ENCODE measurements around the gene PAK6.

The PAK6 gene

GRCh38 chr15:40293905-40294895 lies 55.3 kb downstream of the PAK6 start:
- no peak for DNase-seq (ENCODE audit: low read depth in 1 of 2, low spot score in 1 of 2)
- Histone ChIP-seq H3K27me3 (ENCODE audit: insufficient read depth, poor library complexity, severe bottlenecking) (no peaks in the 10 kb centered on the region), H3K27ac (replicated peaks) (no peak overlapping the region), H3K4me3 (replicated peaks; ENCODE audit: insufficient read depth, low read length) (no peak overlapping the region)
- no peak for TF ChIP-seq POLR2AphosphoS5 (IDR thresholded peaks at IDR 0.05; ENCODE audit: low read depth)
- TF ChIP-seq SPI1 (IDR thresholded peaks at IDR 0.05; ENCODE audit: borderline replicate concordance, low read depth): no peak
- no peak for TF ChIP-seq REST (IDR thresholded peaks at IDR 0.05; ENCODE audit: insufficient replicate concordance, low read depth)
- no peak for TF ChIP-seq GABPA (IDR thresholded peaks at IDR 0.05; ENCODE audit: low read depth)
- no peak for TF ChIP-seq CTCF (IDR thresholded peaks at IDR 0.05; ENCODE audit: insufficient read depth, low read length)

DNA sequence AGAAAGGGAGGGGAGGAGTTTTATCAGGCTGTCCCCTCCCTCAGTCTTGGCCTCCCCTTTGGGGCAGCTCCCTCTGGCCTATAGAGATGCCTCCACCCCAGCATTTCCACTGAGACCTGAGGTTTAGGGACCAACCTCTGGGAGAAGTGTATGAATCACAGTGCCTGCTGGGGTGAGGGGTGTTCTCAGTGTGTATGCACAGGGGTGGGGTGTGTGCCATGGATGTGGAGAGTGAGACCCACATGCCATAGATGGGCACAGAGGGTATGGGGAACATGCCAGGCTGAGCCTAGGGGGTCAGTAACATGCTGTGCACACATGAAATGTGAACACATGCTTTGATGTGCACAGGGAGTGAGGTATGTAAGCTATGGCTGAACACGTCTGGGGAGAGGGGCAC lies 56.4 kb downstream of the PAK6 start:
- TF ChIP-seq SPI1 (IDR thresholded peaks at IDR 0.05; ENCODE audit: borderline replicate concordance, low read depth): no peak
- no peak for TF ChIP-seq CTCF (IDR thresholded peaks at IDR 0.05; ENCODE audit: insufficient read depth, low read length)
- no peak for TF ChIP-seq POLR2AphosphoS5 (IDR thresholded peaks at IDR 0.05; ENCODE audit: low read depth)
- TF ChIP-seq REST (IDR thresholded peaks at IDR 0.05; ENCODE audit: insufficient replicate concordance, low read depth): no peak
- no peak for TF ChIP-seq GABPA (IDR thresholded peaks at IDR 0.05; ENCODE audit: low read depth)
- H3K4me3 ChIP-seq (replicated peaks; ENCODE audit: insufficient read depth, low read length): no peak overlapping the region
- H3K27ac ChIP-seq (replicated peaks): no peak overlapping the region
- H3K27me3 ChIP-seq (ENCODE audit: insufficient read depth, poor library complexity, severe bottlenecking): no peaks in the 10 kb centered on the region
- no peak for DNase-seq (ENCODE audit: low read depth in 1 of 2, low spot score in 1 of 2)

DNA sequence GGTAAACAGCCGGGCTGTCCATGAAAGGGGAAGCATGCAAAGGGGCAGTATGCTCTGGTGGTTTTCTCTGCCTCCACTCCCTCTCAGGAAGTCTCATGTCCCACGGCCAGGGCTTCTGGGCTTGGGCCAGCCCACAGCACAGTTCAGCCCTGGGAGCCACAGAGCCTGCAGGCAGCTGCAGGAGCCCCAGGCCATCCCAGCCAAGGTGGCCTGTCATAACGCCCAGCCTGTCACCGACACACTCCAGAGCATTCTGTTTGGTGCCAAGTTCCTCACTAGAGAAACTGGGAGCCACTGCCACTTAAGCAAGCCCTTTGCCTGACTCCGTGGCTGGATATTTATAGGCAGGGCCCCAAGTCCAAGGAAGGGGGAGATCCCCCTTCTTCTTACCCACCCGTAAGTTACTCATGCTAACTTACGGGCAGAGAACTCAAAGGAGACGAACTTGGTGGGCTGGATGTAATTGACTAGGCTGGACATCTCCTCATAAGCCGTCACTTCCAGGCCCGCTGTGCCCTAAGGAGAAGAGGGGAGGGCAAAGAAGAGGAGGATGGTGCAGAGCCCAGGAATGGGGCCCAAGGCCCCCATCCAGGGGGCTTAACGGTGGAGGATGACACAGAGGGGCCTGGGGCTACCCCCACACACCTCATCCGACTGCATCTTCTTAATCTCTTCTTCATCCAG lies 57.2 kb downstream of the PAK6 start:
- Histone ChIP-seq H3K27me3 (ENCODE audit: insufficient read depth, poor library complexity, severe bottlenecking) (no peaks in the 10 kb centered on the region), H3K4me3 (replicated peaks; ENCODE audit: insufficient read depth, low read length) (no peak overlapping the region), H3K27ac (replicated peaks) (no peak overlapping the region)
- TF ChIP-seq CTCF (IDR thresholded peaks at IDR 0.05; ENCODE audit: insufficient read depth, low read length) (no peak), POLR2AphosphoS5 (IDR thresholded peaks at IDR 0.05; ENCODE audit: low read depth) (no peak), SPI1 (IDR thresholded peaks at IDR 0.05; ENCODE audit: borderline replicate concordance, low read depth) (no peak), REST (IDR thresholded peaks at IDR 0.05; ENCODE audit: insufficient replicate concordance, low read depth) (no peak), GABPA (IDR thresholded peaks at IDR 0.05; ENCODE audit: low read depth) (no peak)
- DNase-seq (ENCODE audit: low read depth in 1 of 2, low spot score in 1 of 2): no peak

Measured in HL-60 (cell line).